ENCODE results near the gene PLEKHD1.

The PLEKHD1 gene

DNA sequence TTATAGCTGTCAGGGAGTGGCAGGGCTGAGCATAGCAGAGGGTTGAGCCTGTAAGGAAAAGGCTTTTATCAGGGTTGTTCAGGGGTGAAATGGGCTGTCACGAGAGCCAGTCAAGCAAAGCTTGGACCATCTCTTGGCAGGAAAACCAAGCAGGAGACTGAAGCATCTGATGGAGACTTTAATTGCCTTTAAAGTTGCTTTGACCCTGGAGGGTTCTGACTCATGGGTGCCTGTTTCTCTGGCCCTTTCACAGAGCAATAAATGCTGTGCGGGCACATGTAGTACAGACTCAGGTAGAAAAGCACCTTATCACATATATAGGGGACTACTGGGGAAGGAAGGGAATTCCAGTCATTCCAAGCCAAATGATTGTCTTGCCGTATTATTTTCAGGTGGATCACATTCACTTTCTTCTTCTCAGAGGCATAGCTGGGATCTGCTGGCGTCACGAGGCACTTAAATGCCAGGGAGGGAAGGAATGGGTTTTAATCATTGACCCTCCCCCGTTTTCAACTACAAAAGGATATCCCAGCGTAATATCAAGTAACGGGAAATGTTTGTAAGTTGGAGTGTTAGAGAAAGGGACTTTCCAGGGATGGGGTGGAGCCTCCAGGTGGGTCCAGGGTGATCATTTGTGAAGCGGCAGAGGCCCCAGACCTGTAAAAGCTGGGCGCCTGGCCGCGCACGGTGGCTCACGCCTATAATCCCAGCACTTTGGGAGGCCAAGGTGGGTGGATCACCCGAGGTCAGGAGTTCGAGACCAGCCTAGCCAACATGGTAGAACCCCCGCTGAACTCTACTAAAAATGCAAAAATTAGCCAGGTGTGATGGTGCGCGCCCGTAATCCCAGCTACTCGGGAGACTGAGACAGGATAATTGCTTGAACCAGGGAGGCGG lies 34.9 kb downstream of the PLEKHD1 start:
- DNase-seq = no peak

DNA sequence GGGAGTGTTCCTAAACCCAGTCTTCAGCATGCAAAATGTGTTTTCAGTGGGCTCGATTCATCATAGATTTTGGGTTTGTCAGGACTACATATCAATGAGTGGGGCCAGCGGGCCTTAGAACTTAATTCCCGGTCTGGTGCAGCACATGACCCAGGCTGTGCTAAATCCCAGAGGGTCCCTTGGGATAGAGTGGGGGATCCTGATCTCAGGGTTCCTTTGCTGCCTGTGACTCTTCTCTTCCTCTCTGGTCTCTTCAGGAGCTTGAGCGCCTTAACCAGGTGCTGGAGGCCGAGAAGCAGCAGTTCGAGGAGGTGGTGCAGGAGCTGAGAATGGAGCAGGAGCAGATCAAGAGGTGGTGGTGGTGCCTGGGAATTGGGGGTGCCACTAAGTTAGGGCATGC lies 37.5 kb downstream of the PLEKHD1 start:
- no peak for DNase-seq

- no peak for DNase-seq
Observed at GRCh38 chr14:69525896-69526295, 41.4 kb downstream of the PLEKHD1 start.

DNA sequence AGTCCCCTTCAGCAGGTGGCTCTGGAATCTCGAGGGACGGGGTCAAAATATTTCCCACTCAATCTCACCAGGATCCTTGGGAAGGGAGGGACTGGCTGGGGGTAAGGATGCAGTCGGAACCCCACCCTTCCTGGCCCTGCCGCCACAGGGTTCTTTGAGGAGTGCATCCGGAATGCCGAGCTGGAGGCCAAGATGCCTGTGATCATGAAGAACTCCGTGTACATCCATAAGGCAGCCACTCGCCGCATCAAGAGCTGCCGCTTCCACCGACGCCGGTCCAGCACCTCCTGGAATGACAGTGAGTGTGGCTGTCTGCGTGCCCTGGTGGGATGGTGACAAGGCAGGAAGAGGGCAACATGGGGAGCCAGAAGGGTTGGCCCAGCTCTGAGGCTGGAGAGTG lies 43.1 kb downstream of the PLEKHD1 start:
- DNase-seq = no peak

GRCh38 chr14:69528143-69528542 lies 43.6 kb downstream of the PLEKHD1 start:
- no peak for DNase-seq

GRCh38 chr14:69528930-69529329 lies 44.4 kb downstream of the PLEKHD1 start:
- no peak for DNase-seq

GRCh38 chr14:69529563-69529962 lies 45.0 kb downstream of the PLEKHD1 start:
- no peak for DNase-seq

DNA sequence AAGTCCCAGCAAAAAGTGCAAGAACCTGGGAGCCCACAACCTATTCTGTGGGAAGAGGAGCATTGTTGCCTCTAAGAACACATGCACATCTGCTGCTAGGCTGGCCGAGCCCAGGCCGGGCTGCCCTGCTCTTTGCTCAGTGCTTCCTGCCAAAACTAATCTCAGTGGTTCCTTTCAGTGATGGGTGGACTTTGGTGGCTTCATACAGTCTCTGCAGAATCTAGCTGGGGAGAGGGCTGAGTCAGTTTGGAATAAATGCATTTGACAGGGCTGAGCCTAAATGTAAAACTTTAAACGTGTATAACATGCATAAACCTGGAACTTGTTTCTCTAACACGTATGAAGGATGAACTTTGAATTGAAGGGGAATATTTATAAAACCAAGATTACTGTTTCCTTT lies 45.6 kb downstream of the PLEKHD1 start:
- no peak for DNase-seq

DNA sequence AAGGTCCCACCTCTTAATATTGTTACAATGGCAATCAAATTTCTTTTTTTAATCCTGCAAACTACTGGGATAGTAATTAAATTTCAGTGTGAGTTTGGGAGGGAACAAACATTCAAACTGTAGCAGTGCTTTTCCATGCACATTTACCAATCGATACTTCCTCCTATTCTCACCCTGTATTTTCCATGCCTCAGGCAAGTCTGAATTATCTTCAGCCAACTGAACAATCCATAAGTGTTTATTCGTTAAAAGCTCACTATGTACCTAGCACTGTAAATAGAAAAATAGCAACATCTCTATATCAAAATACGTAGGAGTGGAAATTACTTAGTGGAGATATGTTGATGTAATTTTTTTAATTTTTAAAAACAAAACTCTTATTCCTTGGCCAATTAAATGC lies 46.6 kb downstream of the PLEKHD1 start:
- no peak for DNase-seq

GRCh38 chr14:69532561-69533340 lies 48.2 kb downstream of the PLEKHD1 start:
- DNase-seq = no peak

- no peak for DNase-seq
Observed at GRCh38 chr14:69535230-69535848, 50.8 kb downstream of the PLEKHD1 start.

- no peak for DNase-seq
Observed at GRCh38 chr14:69536971-69537370, 52.4 kb downstream of the PLEKHD1 start.

GRCh38 chr14:69537900-69538299 lies 53.4 kb downstream of the PLEKHD1 start:
- DNase-seq = no peak

DNA sequence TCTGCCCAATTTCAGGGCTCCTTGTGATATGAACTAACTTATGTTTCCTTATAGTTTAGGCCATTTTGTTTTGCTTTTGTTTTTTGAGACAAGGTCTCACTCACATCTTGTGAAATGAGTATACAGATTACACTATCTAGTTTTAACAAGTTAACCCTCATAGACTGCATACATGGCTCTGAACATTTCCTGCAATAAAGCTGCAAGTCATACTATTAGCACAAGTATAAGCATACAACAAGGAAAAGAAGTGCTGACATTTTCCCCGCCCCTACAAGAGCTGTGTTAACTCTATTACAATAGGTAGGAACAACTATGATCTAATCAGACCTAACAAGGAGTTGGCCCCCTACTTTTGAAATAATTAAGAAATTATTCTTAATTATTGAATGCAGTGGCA lies 54.2 kb downstream of the PLEKHD1 start:
- no peak for DNase-seq

DNA sequence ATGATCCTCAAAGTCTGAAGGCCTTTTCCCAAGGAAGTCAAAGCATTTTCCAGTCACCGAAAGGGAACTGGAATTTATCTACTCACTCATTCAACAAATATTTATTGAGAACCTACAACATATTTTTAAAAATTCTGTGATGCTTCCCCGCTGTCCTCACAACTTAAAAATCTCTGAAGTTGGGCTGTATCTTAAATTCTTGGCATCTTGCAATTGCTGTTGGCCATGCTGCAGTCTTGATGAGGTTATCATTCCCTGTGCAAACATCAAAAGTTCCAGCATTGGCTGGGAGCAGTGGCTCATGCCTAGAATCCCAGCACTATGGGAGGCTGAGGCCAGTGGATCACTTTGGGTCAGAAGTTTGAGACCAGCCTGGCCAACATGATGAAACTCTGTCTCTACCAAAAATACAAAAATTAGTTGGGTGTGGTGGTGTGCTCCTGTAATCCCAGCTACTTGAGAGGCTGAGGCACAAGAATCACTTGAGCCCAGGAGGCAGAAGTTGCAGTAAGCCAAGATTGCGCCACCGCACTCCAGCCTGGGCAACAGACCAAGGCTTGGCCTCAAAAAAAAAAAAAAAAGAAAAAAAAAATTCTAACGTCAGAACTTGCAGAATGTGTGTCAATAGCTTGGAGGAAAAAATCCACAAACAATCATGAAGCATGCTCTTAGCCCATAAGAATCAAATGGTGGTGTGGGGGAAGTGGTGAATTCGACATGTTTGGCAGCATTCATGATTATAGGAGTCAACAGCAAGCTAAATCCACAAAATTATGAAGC lies 55.3 kb downstream of the PLEKHD1 start:
- DNase-seq = no peak

GRCh38 chr14:69540654-69541335 lies 56.3 kb downstream of the PLEKHD1 start:
- DNase-seq = no peak

GRCh38 chr14:69542311-69542710 lies 57.8 kb downstream of the PLEKHD1 start:
- DNase-seq = no peak

- no peak for DNase-seq
Observed at GRCh38 chr14:69543341-69544115, 59.0 kb downstream of the PLEKHD1 start.

DNA sequence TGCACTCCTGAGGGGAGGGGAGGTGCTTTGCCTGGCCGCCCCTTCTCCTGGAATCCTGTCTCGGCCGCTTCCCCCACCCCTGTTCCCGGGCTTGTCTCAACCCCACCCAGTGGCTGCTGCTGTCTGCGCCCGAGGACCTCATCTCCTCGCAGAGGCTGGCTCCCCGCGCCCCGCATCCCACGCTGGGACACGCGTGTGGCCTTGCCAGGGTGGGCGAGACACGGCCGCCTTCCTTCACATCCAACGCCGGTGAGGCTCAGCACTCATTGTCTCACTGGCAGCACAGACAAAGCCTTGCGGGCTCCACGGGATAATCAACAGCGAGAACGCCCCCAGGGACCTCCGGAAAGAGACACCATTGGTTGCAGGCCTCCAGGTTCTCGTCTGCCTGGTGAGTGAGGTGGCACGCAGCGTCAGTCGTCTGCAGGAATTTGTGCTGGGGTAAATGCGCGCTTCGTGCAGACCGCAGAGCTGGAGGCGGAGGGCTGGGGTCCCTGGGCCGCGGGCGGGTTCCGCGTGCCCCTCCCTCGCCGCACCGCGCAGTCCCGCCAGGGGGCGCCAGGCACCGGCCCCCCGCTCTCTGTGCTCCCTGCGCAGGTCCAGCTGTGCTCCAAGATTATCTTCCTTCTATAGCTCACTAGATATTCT lies 63.3 kb downstream of the PLEKHD1 start:
- DNase-seq = no peak

GRCh38 chr14:69548566-69548965 lies 64.0 kb downstream of the PLEKHD1 start:
- no peak for DNase-seq

- no peak for DNase-seq
Observed at GRCh38 chr14:69551511-69551910, 67.0 kb downstream of the PLEKHD1 start.
